Frontal cortex (tissue), 4 donors: Measurements from ENCODE around the gene CDCP1. TPM values are rescaled to one million over a fixed set of nuclear protein-coding genes. Genes with fewer than 3 reads are reported as not detected.

Experiments
- DNase-seq, 2 donors: peaks; one replicate each; pipeline ENCODE4 v3.0.0; 2012; ENCODE audit warnings: low spot score in 2 of 2
- FAIRE-seq: peaks from 2 replicates; lab custom pipeline; 2012; peaks lifted over from hg19 to GRCh38; lab: Jason Lieb, UNC
- small RNA-seq: library from RNA; depleted of rRNA; stranded (forward); fragments of <200 nt; gene quantifications from one replicate; pipeline ENCODE3, GENCODE V24; 2014
- total RNA-seq: library from RNA; depleted of rRNA; stranded (reverse); fragments of >200 nt; gene quantifications from one replicate; pipeline ENCODE4 v1.2.3, GENCODE V29; 2014
- donor health status: control.
- donor health status: control.
- donor health status: control.

Gene CDCP1
- total RNA-seq, 1 donor from 2014 or later = 0.41 TPM

DNA sequence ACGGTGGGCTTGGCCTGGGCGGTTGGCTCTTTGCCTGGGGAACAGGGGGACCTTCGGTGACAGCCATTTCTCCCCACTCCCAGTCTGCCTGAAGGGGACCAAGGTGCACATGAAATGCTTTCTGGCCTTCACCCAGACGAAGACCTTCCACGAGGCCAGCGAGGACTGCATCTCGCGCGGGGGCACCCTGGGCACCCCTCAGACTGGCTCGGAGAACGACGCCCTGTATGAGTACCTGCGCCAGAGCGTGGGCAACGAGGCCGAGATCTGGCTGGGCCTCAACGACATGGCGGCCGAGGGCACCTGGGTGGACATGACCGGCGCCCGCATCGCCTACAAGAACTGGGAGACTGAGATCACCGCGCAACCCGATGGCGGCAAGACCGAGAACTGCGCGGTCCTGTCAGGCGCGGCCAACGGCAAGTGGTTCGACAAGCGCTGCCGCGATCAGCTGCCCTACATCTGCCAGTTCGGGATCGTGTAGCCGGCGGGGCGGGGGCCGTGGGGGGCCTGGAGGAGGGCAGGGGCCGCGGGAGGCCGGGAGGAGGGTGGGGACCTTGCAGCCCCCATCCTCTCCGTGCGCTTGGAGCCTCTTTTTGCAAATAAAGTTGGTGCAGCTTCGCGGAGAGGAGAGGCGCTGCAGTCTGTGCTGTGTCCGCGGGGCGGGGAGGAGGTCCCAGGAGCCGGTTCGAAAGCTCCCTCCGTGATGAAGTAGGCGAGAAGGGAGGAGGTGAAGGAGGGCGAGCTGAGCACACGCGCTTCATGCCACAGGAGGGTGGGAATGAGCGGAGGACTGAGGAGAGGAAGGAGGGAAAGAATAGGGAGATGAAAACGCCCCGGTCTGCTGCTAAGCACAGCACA is 110.5 kb downstream of the CDCP1 start:
- DNase-seq (peak in 1 of 2 donors; percentile 54), FAIRE-seq (no peak)

GRCh38 chr3:45034612-45035252 is 111.4 kb downstream of the CDCP1 start:
- FAIRE-seq (no peak), DNase-seq (no peak)

GRCh38 chr3:45033791-45034190 is 112.4 kb downstream of the CDCP1 start:
- DNase-seq (no peak), FAIRE-seq (no peak)

Small RNA genes within 50 kb of the gene (small RNA-seq; reads per million reads assigned to genes)
- gene RNU5B-3P = 0.15 reads per million

Other genes with a start within 250 kb of the CDCP1 start
- gene ZDHHC3, start 170.2 kb downstream of the CDCP1 start, total RNA-seq = 44.0 TPM
- 27.3 TPM for gene EXOSC7, start 170.1 kb downstream of the CDCP1 start, total RNA-seq
- gene CLEC3B, start 120.1 kb downstream of the CDCP1 start, total RNA-seq = 24.1 TPM
- gene TMEM158, start 79.9 kb upstream of the CDCP1 start, total RNA-seq = 19.6 TPM
- 17.9 TPM for gene LARS2, start 242.2 kb upstream of the CDCP1 start, total RNA-seq